Cardiac muscle cell (in vitro differentiated cells and primary cell): ENCODE measurements around the gene R3HDM4. TPM values are rescaled to one million over a fixed set of nuclear protein-coding genes. Genes with fewer than 3 reads are reported as not detected.

Source experiments
- DNase-seq, 2 donors: peaks; one replicate each; pipeline versions ENCODE4 v3.0.0 to v3.0.0-alpha.2; 2010 to 2017; ENCODE audit warnings: low read depth in 1 of 2, low spot score in 1 of 2
- H3K27ac ChIP-seq: fragments of 200-600 bp; sonication (generic); 2 replicates; pipeline ENCODE4 v1.5.1; 2016
- H3K27me3 ChIP-seq: fragments of 200-600 bp; sonication (generic); 2 replicates; pipeline ENCODE4 v1.6.0; 2016; ENCODE audit warnings: control low read depth
- H3K36me3 ChIP-seq: fragments of 200-600 bp; sonication (generic); 2 replicates; pipeline ENCODE4 v1.5.1; 2016; ENCODE audit warnings: control low read depth
- H3K4me1 ChIP-seq: fragments of 200-600 bp; sonication (generic); 2 replicates; pipeline ENCODE4 v1.8.1; 2017; ENCODE audit warnings: low read depth, mild to moderate bottlenecking, mixed run types
- H3K4me3 ChIP-seq: fragments of 200-600 bp; sonication (generic); 2 replicates; pipeline ENCODE4 v1.5.1; 2016; ENCODE audit warnings: mild to moderate bottlenecking
- H3K9me3 ChIP-seq: fragments of 200-600 bp; sonication (generic); 2 replicates; pipeline ENCODE4 v1.5.1; 2017; ENCODE audit warnings: low read depth, mild to moderate bottlenecking, control low read depth
- polyA plus RNA-seq: library from polyadenylated mRNA; unstranded; fragments of >200 nt; fragmentation: Nextera tagmentation; extraction: Ambion mirVana; gene quantifications from 2 replicates; pipeline ENCODE4 v1.2.1, GENCODE V29; 2016
- total RNA-seq: library from RNA; depleted of rRNA; stranded (reverse); fragments of >200 nt; gene quantifications from 2 replicates; pipeline ENCODE4 v1.2.3, GENCODE V29; 2016
- TF ChIP-seq, protein P1 (sequence below): IDR thresholded peaks from 2 replicates; pipeline ENCODE4 v1.5.1; 2012; ENCODE audit warnings: low read depth, mild to moderate bottlenecking, low read length

R3HDM4 gene
- total and polyA plus RNA-seq, 2 experiments from 2014 or later, result 60.3 to 82.1 TPM

DNA sequence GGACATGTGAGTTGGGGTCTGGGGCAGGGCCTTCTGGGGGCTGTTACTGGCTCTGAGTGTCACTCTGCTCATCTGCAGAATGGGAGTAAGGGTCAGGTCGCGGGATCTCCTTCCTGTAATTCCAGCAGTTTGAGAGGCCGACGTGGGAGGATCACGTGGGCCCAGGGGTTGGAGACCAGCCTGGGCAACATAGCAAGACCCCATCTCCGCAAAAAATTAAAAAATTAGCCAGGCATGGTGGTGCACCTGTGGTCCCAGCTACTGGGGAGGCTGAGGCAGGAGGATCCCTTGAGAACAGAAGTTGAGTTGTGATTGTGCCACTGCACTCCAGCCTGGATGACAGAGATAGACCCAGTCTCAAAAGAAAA lies 16.9 kb upstream of the R3HDM4 start:
- H3K27me3 ChIP-seq, result no peaks in the 10 kb centered on the region
- no peak overlapping the region for H3K4me3 ChIP-seq
- peaks cover 17% of the 10 kb centered on the region for H3K36me3 ChIP-seq
- no peak for DNase-seq
- no peak overlapping the region for H3K27ac ChIP-seq
- TF ChIP-seq, protein P1, sequence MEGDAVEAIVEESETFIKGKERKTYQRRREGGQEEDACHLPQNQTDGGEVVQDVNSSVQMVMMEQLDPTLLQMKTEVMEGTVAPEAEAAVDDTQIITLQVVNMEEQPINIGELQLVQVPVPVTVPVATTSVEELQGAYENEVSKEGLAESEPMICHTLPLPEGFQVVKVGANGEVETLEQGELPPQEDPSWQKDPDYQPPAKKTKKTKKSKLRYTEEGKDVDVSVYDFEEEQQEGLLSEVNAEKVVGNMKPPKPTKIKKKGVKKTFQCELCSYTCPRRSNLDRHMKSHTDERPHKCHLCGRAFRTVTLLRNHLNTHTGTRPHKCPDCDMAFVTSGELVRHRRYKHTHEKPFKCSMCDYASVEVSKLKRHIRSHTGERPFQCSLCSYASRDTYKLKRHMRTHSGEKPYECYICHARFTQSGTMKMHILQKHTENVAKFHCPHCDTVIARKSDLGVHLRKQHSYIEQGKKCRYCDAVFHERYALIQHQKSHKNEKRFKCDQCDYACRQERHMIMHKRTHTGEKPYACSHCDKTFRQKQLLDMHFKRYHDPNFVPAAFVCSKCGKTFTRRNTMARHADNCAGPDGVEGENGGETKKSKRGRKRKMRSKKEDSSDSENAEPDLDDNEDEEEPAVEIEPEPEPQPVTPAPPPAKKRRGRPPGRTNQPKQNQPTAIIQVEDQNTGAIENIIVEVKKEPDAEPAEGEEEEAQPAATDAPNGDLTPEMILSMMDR, result no peak
- peaks cover 11% of the 10 kb centered on the region for H3K4me1 ChIP-seq
- H3K9me3 ChIP-seq, result no peaks in the 10 kb centered on the region

GRCh38 chr19:929203-929890 lies 16.3 kb upstream of the R3HDM4 start:
- H3K4me1 ChIP-seq, result peaks cover 11% of the 10 kb centered on the region
- H3K9me3 ChIP-seq, result no peaks in the 10 kb centered on the region
- no peaks in the 10 kb centered on the region for H3K27me3 ChIP-seq
- TF ChIP-seq, protein P1, result no peak
- peaks cover 17% of the 10 kb centered on the region for H3K36me3 ChIP-seq
- no peak overlapping the region for H3K4me3 ChIP-seq
- DNase-seq, result no peak
- no peak overlapping the region for H3K27ac ChIP-seq

- Histone ChIP-seq H3K27me3 (no peaks in the 10 kb centered on the region), H3K27ac (peak overlapping the region; percentile 86), H3K4me1 (peaks cover 11% of the 10 kb centered on the region), H3K4me3 (no peak overlapping the region), H3K36me3 (peaks cover 17% of the 10 kb centered on the region), H3K9me3 (no peaks in the 10 kb centered on the region)
- TF ChIP-seq, protein P1, result no peak
- DNase-seq, result peak in 1 of 2 donors; percentile 34
Observed at GRCh38 chr19:928471-929202, 15.6 kb upstream of the R3HDM4 start.

- H3K27me3 ChIP-seq, result no peaks in the 10 kb centered on the region
- TF ChIP-seq, protein P1, result no peak
- H3K36me3 ChIP-seq, result peaks cover 17% of the 10 kb centered on the region
- peak overlapping the region; percentile 98 for H3K4me3 ChIP-seq
- peak in 1 of 2 donors; percentile 31 for DNase-seq
- peaks cover 8% of the 10 kb centered on the region for H3K4me1 ChIP-seq
- no peaks in the 10 kb centered on the region for H3K9me3 ChIP-seq
- H3K27ac ChIP-seq, result peak overlapping the region; percentile 86
Observed at GRCh38 chr19:927780-928401, 14.9 kb upstream of the R3HDM4 start.

DNA sequence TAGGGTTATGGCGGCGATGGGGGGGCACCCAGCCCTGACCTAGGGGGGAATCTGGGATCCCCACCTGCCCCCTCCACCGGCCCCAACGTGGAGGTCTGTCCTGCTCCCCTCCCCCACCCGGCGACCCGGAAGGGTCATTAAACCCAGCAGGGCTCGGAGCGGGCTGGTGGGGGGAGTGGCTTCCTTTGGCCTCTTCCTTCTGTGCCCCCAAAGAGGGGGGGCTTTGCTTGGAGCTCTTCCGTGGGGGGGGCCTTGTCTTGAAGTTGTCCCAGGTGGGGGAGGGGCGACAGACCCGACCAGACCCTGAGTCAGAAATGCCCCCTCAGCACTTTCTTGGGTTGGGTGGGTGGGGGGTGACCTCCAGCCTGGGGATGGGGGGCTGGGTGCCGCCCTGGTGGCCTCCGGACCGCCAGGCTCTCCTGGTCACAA lies 14.3 kb upstream of the R3HDM4 start:
- Histone ChIP-seq H3K9me3 (no peaks in the 10 kb centered on the region), H3K4me1 (peaks cover 3% of the 10 kb centered on the region), H3K36me3 (peaks cover 17% of the 10 kb centered on the region), H3K27me3 (no peaks in the 10 kb centered on the region), H3K4me3 (peak overlapping the region; percentile 98), H3K27ac (peak overlapping the region; percentile 86)
- DNase-seq, result peak in 1 of 2 donors; percentile 63
- TF ChIP-seq, protein P1, result no peak
